ENCODE data around the gene PARM1. TPM values are rescaled to one million over a fixed set of nuclear protein-coding genes. Genes with fewer than 3 reads are reported as not detected.
"Not testable (repeated sequence)": the region's sequence is repeated elsewhere in the genome, so short reads cannot be mapped to it uniquely, and the experiment has no call there.

The PARM1 gene
- total RNA-seq, 1 donor from 2014 or later = 0.40 TPM

GRCh38 chr4:74975848-74976824 lies 43.2 kb downstream of the PARM1 start:
- DNase-seq (ENCODE audit: low spot score) = no peak
- no peak for ATAC-seq

GRCh38 chr4:74982546-74983252 lies 49.8 kb downstream of the PARM1 start:
- DNase-seq (ENCODE audit: low spot score) (no peak), ATAC-seq (no peak)

GRCh38 chr4:74983253-74983635 lies 50.3 kb downstream of the PARM1 start:
- ATAC-seq (no peak), DNase-seq (ENCODE audit: low spot score) (no peak)

GRCh38 chr4:74990276-74990875 lies 57.5 kb downstream of the PARM1 start:
- DNase-seq (ENCODE audit: low spot score) = no peak
- no peak for ATAC-seq

GRCh38 chr4:74994436-74994835 lies 61.5 kb downstream of the PARM1 start:
- ATAC-seq; DNase-seq (ENCODE audit: low spot score): not testable (repeated sequence)

GRCh38 chr4:74996996-74997395 lies 64.1 kb downstream of the PARM1 start:
- no peak for ATAC-seq

GRCh38 chr4:74997948-74998729 lies 65.2 kb downstream of the PARM1 start:
- ATAC-seq (no peak), DNase-seq (ENCODE audit: low spot score) (no peak)

More at GRCh38 chr4:74996996-74997395, 64.1 kb downstream of the PARM1 start:
- DNase-seq (ENCODE audit: low spot score) = no peak

GRCh38 chr4:74999714-75000309 lies 66.9 kb downstream of the PARM1 start:
- DNase-seq (ENCODE audit: low spot score) (no peak), ATAC-seq (no peak)

- ATAC-seq (no peak), DNase-seq (ENCODE audit: low spot score) (no peak)
Measured at GRCh38 chr4:75001871-75002270, 69.0 kb downstream of the PARM1 start.

GRCh38 chr4:75002381-75002780 lies 69.5 kb downstream of the PARM1 start:
- ATAC-seq = no peak
- no peak for DNase-seq (ENCODE audit: low spot score)

- ATAC-seq = no peak
- DNase-seq (ENCODE audit: low spot score) = no peak
Measured at GRCh38 chr4:75003979-75004378, 71.1 kb downstream of the PARM1 start.

GRCh38 chr4:75004755-75005668 lies 72.1 kb downstream of the PARM1 start:
- DNase-seq (ENCODE audit: low spot score) = no peak

GRCh38 chr4:75005727-75006126 lies 72.8 kb downstream of the PARM1 start:
- ATAC-seq (no peak), DNase-seq (ENCODE audit: low spot score) (no peak)

More at GRCh38 chr4:75004755-75005668, 72.1 kb downstream of the PARM1 start:
- ATAC-seq = no peak

- no peak for ATAC-seq
- no peak for DNase-seq (ENCODE audit: low spot score)
Measured at GRCh38 chr4:75007891-75008290, 75.0 kb downstream of the PARM1 start.

GRCh38 chr4:75009138-75009537 lies 76.2 kb downstream of the PARM1 start:
- ATAC-seq (no peak), DNase-seq (ENCODE audit: low spot score) (no peak)

GRCh38 chr4:75011131-75011795 lies 78.3 kb downstream of the PARM1 start:
- no peak for DNase-seq (ENCODE audit: low spot score)

GRCh38 chr4:75015627-75016026 lies 82.7 kb downstream of the PARM1 start:
- DNase-seq (ENCODE audit: low spot score) = no peak

More at GRCh38 chr4:75011131-75011795, 78.3 kb downstream of the PARM1 start:
- ATAC-seq = no peak

GRCh38 chr4:75016472-75016871 lies 83.6 kb downstream of the PARM1 start:
- ATAC-seq = no peak
- DNase-seq (ENCODE audit: low spot score) = no peak

More at GRCh38 chr4:75015627-75016026, 82.7 kb downstream of the PARM1 start:
- ATAC-seq = no peak
